ENCODE results near the gene PTGES2. TPM values are rescaled to one million over a fixed set of nuclear protein-coding genes. Genes with fewer than 3 reads are reported as not detected.

Gene PTGES2
- total and polyA plus RNA-seq, 9 of the 15 experiments (the other 6 are each of a cell fraction or from before 2014, with no cell fraction given): 2.4 to 196 (median 90.1) TPM

DNA sequence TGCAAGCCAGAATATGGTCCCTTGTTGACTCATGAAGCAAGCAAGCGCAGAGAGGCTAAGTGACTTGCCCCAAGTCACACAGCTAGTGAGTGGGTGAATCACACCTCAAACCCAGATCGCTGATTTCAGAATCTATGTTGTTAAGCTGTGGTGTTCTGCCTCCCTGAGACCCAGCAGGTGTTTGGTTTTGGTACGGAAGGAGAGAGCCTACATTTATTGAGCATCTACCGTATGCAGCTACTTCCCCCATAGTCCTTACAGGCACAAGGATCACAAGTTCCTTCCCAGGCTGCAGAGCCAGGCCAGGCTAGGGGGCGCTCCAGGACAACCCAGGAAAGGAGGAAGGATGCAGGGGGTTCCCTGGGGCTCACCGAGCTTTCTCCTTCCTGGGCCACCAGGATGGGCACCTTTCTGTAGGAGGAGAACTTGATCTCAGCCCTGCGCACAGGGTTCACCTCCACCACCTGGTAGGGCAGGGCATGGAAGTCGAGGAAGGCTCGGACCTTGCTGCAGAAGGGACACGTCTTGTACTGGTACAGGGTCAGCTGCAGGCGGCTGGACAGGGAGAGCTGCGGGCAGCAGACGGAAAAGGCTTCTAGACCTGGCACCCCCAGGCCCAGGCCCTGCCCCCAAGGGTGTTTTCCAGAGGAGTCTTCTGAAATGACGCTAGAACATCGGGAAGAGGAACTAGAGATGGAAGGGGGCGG, 2.5 kb downstream of the PTGES2 start (continued):
- TF ChIP-seq, protein P1, sequence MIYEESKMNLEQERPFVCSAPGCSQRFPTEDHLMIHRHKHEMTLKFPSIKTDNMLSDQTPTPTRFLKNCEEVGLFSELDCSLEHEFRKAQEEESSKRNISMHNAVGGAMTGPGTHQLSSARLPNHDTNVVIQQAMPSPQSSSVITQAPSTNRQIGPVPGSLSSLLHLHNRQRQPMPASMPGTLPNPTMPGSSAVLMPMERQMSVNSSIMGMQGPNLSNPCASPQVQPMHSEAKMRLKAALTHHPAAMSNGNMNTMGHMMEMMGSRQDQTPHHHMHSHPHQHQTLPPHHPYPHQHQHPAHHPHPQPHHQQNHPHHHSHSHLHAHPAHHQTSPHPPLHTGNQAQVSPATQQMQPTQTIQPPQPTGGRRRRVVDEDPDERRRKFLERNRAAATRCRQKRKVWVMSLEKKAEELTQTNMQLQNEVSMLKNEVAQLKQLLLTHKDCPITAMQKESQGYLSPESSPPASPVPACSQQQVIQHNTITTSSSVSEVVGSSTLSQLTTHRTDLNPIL (CRISPR knock-in tag; IDR thresholded peaks at IDR 0.05): no peak
- TF ChIP-seq ATF1 (CRISPR knock-in tag; IDR thresholded peaks at IDR 0.05) (no peak), ATF1 (tag; IDR thresholded peaks at IDR 0.05) (no peak), ZNF561 (CRISPR knock-in tag; conservative IDR thresholded peaks at IDR 0.05) (no peak), NCOA4 (IDR thresholded peaks at IDR 0.05; ENCODE audit: partially characterized antibody) (no peak), KHSRP (IDR thresholded peaks at IDR 0.05) (no peak), KAT7 (CRISPR knock-in tag; IDR thresholded peaks at IDR 0.05; ENCODE audit: borderline replicate concordance) (no peak), JUND (IDR thresholded peaks at IDR 0.05; ENCODE audit: borderline replicate concordance, low read depth, low read length) (0 out of 2 replicates have a peak, but pooled peaks have one; percentile 19), JUND (tag; IDR thresholded peaks at IDR 0.05; ENCODE audit: borderline replicate concordance, low read depth, low read length) (no peak; the same call in 2 of the 3 replicates), CREM (IDR thresholded peaks at IDR 0.05; ENCODE audit: low read depth) (no peak), MYNN (IDR thresholded peaks at IDR 0.05) (0 out of 2 replicates have a peak, but pooled peaks have one; percentile 21), MYNN (CRISPR knock-in tag; IDR thresholded peaks at IDR 0.05) (no peak), FOXJ3 (CRISPR knock-in tag; IDR thresholded peaks at IDR 0.05) (no peak), HSF4 (CRISPR knock-in tag; IDR thresholded peaks at IDR 0.05; ENCODE audit: borderline replicate concordance) (no peak), BCOR (IDR thresholded peaks at IDR 0.05) (peak; percentile 94), TCF3 (CRISPR knock-in tag; IDR thresholded peaks at IDR 0.05) (peak; percentile 19; the same call in 1 of the 2 replicates), ZNF124 (CRISPR knock-in tag; IDR thresholded peaks at IDR 0.05) (no peak)
- TF ChIP-seq, protein P2, sequence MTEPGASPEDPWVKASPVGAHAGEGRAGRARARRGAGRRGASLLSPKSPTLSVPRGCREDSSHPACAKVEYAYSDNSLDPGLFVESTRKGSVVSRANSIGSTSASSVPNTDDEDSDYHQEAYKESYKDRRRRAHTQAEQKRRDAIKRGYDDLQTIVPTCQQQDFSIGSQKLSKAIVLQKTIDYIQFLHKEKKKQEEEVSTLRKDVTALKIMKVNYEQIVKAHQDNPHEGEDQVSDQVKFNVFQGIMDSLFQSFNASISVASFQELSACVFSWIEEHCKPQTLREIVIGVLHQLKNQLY (CRISPR knock-in tag; conservative IDR thresholded peaks at IDR 0.05): no peak
